T-helper 1 cell treated with Interleukin-12 subunit alpha and Interleukin-12 subunit beta and Interleukin-4 antibody, amounts not matched to agents 30 ng/mL and 1 ng/mL, for 36 hours (primary cell): ENCODE results near the gene FAAP100. TPM values are rescaled to one million over a fixed set of nuclear protein-coding genes. Genes with fewer than 3 reads are reported as not detected.

Experiments
- intact Hi-C: fragments of 100-400 bp; cut with micrococcal nuclease; formaldehyde crosslinking; loops from one replicate; pipeline ENCODE4 v1.15.1; 2024
- total RNA-seq: library from RNA; stranded (reverse); gene quantifications from 2 replicates; pipeline ENCODE4 v1.2.3, GENCODE V29; 2022

Gene FAAP100
- total RNA-seq, 1 donor from 2014 or later: 37.9 TPM

DNA sequence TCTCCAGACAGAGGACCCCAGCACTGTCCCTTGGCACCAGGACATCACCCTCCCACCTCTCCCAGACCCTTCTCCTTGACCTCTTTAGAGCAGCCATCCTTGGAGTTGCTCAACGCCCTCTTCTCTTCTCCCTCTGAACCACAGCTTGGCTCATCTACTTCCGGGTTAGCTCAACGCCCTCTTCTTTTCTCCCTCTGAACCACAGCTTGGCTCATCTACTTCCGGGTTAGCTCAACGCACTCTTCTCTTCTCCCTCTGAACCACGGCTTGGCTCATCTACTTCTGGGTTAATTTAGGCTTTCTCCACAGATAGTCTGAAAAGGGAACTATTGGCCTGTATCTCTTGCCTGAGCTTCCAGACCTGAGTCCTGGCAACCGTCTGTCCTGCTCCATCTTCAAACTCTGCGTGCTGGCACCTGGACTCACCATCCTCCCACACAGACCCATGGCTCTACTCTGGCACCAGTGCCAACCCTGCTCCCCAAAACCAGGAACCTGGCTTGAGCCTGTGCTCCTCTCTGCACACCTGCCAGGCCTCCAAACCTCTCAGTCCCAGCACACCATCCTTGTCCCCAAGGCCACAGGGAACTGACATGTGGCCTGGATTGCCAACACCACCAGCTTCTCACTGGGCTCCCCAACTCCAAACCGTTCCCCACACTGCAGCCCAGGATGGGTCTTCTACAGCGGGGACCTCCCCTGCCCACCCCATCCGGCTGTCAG lies 25.3 kb upstream of the FAAP100 start:
- intact Hi-C loops: no loop called here

DNA sequence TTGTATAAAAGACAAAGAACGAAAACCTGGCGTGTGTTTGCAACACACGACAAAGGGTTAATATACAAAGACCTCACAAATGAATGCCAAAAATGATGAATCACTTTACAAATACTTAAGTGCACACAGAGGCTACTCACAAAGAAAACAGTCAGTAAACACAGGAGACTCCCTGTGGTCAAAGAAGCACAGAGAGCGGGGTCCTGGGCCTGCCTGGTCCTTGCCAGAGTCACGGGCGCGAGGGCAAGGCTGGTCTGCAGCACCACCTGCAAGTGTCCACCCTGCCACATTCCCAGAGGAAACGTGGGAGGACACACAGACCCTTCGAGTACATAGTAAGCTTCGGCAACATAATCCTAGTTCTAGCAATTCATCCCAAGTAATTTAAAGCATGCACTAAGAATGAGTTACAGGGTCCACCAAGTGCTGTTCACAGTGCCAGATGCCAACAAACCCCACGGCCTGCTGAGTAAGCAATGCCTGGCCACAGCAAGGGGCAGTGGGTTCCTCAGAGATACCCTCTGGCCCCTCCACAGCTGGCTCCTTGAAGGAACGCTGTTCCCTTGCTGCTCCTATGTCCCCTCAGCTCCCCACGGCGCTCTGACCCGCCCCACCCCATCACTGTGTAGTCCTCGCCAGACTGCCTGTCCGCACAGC lies 24.6 kb upstream of the FAAP100 start:
- intact Hi-C loops: no loop called here

DNA sequence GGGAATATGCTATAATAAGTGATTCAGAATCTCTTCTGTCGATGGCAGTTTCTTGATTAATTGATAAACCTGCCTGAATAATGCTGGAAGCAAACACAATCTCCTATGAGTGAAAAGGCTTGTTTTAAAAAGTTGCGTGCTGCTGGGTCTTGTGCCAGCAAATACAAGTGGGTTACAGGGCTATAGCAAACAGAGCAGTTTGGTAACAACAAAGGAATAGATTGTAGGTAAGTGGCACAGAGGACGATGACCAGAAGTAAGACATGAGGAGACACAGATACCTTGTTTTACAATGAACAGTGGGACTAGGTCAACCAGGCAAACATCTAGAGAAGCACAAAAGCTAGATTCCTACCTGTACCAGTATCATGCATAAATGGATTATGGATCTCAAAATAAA lies 23.7 kb upstream of the FAAP100 start:
- intact Hi-C loops: no loop called here

DNA sequence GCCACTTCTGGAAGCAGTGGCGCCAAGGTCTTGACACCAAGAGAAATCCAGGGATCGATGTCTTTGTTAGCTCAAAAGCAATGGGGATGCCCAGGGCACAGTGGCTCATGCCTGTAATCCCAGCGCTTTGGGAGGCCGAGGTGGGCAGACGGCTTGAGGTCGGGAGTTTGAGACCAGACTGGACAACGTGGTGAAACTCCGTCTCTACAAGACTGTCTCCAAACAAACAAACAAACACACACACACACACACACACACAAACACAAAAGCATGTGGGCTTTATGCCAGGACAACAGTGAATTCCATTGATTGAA lies 22.4 kb upstream of the FAAP100 start:
- intact Hi-C loops: no loop called here

DNA sequence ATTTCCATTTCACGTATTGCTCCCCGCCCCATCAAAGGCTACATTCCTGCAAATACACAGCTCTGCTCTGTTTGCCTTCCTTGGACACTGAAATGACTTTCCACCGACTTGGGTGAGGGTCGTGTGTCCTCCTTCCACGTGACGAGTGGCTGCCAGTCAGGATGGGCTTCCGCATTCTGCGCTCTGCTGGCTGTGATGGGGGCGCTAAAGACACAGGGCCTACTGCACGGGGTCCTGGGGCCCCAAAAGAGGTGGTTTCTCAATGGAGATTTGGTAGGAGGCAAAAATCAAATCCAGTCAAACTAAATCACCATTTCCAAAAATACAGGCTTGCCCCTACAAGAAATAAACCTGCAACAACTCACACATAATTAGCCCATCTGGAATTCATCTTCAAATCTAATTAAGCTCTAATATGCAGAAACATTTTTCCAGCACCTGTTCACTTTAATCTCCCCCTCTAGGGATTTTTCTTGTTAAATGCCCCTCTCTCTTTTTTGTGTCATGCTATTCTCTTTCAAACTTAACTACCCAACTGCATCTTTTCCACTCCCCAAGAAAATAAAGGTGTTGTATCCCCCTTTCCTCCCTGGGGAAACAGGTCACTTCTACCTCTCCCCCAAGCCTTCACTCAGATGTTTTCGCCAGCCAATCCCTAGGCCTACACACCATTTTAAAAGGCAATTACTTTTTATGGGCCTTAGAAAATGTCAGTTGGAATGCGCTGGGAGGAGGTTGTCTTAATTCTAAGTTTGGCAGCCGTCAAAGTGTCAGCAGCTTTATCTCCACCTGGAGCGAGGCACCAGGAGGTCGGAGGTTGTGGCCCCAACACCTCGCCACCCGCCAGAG lies 21.9 kb upstream of the FAAP100 start:
- intact Hi-C loops: no loop called here

DNA sequence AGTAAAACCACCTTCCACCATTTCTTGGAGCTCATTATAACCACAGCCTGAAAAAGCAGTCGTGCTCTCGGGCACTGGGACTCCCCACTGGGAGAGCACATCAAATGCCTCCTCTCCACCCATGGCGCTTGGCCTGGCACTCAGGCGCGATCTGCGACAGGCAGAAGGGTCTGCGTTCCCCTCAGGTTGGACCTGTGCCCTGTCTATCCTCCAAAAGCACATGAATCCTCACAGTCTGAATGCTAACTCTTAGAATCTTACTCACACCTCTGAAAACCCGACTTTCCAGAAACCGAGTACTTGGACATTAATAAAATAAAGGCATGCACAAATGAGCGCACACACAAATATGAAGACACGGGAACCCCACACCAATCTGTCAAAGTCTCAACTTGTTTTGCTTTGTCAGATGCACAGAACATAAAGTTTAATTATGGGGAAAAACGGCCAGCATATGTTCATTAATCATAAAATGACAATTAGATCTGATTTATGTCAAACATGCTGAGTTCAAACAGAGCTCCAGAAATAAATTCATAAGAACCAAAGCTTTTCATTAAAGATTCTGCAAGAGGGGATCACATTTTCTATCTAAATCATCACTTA lies 20.5 kb upstream of the FAAP100 start:
- intact Hi-C loops: no loop called here

DNA sequence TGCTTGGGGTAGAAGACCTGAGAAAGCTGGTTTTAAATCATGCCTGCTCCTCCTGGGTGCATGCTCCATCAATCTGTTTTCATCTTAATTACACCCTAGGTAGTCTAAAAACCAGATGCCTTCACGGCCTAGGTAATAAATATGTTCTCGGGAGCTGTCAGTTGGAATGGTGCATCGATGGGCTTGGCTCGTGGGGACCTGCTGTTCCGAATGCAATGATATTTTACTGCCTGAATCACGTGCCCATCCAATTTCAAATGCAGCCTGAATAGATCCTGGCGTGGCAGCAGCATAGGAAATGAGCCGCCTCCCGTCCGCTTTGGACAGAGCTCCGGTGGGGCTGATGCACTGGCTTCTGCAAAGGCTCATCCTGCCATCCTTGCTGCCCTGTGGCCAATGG lies 18.8 kb upstream of the FAAP100 start:
- intact Hi-C loops: no loop called here

DNA sequence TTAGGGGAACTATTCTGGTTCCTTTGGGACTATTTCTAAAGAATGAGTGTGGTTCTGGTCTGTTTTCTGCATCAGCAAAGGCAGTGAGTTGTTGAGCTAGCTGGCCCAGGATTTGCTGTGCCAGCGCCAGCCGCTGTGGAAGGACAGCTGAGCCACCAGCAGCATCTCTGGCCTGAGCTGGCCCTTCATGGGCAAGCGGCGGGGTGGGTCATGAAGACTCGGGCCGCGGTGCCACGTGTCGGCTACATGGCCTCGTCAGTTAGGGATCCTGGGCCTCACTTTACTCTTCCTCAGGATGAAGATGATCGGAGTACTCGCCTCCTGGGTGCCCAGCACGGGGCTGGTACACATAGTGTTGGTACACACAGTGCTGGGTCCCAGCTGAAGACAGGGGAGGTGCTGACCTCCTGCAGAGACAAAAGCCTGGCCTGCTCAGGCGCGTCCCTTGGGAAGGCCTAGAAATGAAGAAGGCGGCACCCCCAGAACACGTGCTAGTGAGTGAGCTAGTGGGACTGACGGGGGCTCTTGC lies 17.9 kb upstream of the FAAP100 start:
- intact Hi-C loops: no loop called here

DNA sequence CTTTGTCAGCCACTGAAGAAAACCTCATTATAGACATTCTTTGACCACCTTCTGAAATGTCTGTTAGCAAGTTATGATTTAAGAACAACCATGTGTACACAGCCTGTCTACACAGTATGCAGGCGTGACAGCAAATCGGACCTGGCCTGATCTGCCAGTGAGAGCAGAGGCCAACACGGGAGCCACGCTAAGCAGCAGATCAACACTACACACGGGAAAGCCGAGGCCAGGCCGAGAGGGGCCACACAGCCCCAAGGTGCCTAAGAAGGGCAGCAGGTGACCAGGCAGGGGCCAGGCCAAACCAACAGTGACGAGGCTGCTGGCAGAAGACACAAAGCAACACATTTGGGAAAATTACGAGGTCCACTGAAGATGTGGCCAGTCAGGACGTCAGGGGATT lies 16.3 kb upstream of the FAAP100 start:
- intact Hi-C loops: no loop called here

DNA sequence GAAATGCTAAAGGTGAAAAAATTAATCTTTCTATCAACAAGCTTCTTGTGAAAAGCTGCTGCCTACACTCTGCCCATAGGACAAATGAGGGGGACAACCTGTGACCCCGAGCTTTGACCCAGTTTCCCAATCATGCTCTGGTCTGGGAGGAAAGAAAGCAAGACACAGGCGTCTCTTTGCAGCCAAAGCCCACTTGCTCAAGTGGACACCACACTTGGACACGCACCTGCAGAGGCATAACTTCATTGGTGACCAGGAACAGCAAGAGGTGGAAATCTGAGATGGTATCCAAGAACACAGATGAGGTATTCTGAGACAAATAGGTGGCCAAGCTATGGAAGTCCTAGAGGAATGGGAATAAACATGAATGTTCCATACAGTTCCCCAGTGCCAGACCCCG lies 15.0 kb upstream of the FAAP100 start:
- intact Hi-C loops: no loop called here

DNA sequence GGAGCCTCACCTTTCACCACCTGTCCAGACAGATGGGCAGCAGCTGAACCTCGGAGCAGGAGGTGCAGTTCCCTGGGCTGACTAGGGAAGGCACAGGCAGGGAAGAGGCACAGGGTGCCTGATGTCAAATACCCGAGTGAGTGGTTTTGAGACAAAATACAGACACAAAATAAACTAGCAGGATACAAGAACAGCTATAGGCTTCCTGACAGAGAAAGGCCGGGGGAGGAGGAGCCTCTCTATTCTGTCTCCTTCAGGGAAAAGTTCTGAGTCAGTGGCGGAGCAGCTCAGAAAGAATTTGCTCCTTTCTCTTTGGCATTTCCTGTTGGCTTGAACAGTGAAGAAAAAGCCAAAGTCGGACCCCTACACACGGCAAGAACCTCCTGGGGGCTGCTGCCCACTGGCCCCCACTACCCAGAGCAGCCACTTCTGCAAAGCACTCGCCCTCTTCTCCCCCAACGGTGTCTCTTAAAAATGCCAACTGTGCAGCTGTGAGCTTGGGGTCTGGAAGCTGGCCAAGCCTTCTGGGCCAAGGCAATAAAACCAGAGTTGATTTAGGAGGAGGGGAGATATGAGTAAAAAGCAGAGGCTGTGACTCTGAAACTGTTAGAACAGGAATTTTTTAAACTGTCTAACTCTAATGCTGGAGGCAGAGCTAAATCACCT lies 14.4 kb upstream of the FAAP100 start:
- intact Hi-C loops: no loop called here

DNA sequence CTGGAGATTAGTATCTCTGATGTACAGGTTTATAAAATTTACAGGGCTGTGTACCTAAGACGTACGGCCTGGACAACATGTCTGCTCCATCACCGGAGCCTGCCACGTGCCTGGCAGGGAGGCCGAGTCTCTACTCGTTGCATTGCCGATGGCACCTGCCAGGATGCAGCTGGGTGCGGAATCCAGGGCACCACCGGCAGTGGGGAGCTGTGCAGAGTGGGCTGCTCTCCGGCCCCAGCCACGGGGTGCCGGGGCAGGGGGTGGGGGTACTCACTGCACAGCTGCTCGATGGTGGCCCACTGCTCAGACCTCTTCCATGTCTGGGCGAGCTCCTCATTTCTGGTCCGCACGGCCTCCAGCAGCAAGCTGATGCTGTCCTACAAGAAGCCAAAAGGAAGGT lies 13.1 kb upstream of the FAAP100 start:
- intact Hi-C loops: no loop called here

DNA sequence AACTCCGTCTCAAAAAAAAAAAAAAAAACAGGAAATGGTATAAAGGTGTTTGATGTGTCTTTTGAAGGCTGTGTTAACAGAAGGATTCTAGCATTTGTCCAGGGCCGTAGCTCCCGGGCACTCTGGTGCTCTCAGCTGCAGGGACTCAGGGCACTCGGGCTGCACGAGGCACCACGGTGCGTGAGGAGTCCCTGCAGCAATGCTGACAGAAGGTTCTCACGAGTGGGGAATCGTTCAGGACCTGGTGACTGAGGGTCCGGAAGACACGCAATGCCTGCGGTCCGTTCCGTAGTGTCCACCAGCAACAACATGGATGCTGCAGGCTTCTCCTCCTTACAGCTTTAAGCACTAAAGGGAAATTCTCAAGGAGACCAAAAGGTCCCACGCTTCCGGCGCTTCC lies 12.6 kb upstream of the FAAP100 start:
- intact Hi-C loops: no loop called here

DNA sequence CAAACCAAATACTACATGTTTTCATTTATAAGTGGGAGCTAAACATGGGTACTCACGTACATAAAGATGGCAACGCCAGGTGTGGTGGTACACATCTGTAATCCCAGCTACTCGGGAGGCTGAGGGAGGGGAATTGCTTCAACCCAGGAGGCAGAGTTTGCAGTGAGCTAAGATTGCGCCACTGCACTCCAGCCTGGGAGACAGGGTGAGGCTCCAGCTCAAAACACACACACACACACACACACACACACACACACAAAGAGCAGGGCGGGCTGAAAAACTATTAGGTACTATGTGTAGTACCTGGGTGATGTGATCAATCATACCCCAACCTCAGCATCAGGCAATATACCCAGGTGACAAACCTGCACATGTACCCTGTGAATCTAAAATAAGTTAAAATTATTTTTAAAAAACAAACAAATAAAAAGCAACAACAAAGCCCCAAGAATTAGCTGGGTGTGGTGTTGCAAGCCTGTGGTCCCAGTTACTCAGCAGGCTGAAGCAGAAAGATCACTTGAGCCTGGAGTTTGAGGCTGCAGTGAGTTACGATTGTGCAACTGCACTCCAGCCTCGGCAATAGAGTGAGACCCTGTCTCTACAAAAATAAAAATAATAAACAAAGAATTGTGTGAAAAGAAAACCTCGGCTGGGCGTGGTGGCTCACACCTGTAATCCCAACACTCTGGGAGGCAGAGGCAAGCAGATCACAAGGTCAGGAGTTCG lies 11.9 kb upstream of the FAAP100 start:
- intact Hi-C loops: no loop called here

DNA sequence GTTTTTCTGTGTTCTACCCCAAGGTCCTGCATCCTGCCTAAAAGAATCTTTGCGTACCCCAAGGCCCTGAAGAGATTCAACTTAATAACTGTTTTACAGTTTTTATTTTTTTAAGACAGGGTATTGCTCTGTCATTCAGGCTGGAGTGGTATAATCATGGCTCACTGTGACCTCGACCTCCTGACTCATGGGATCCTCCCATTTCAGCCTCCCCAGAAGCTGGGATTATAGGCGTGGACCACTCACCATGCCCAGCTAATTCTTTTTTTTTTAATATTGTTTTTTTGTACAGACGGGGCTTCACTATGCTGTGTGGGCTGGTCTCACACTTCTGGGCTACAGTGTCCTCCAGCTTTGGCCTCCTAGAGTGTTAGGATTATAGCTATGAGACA lies 9.3 kb upstream of the FAAP100 start:
- intact Hi-C loops: no loop called here

DNA sequence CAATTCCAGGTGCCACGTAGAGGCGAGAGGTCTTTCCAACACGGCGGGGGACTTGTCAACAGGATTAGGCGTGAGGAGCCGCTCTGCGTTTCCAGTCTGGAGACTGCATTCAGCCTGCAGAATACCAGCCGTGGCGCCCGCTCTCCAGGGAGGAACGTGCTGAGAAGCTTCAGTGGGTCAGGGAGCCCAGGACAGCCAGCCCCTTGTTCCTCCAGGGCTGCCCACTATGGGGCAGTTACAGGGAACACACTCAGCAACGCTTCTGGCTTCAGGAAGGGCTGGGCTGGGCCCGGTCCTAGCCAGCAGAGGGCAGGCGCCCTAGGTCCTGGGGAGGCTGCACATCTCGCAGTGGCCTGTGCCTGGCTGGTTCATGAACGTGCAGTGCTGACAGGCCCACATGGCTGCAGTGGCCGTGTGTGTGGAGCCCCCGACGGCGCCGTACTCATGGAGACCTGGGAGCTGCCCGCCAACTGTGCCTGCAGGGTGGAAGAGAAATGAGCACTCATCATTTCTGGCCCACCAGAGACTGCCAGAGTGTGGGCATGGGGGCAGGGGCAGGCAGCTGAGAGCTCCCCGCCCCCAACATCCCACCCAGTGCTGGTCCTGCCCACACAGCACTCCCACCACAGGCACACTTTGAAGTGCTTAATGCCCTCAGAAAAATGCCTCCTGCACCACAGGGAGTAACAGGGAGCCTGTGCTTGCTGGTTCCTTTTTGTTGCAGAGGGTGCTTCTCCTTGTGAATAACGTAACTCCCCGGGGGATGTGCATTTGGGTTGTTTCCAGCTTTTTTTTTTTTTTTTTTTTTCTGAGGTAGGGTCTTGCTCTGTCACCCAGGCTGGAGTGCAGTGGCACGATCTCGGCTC lies 7.0 kb upstream of the FAAP100 start:
- intact Hi-C loops: loop anchor here (10.0 kb wide), 1 partner anchor 306 kb away; the partner anchor contains the start of gene P4HB

DNA sequence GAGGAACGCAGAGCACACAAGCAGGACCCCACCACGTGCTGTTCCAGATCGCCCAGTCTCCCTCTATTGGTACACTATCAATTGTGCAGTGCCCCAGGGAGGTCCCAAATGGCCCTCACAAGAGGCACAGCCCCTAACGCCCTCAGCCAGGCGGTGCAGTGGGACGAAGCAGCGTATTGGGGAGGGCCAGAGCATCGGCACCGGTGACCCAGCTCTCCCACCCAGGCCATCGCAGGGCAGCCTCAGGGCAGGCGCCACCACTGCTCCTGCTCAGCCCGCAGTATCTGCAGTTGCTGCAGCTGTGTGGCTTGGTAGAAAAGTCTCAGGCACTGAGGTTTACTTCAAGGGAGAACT lies 5.9 kb upstream of the FAAP100 start:
- intact Hi-C loops: loop anchor here (10.0 kb wide), 1 partner anchor 307 kb away; the partner anchor contains the start of gene P4HB

DNA sequence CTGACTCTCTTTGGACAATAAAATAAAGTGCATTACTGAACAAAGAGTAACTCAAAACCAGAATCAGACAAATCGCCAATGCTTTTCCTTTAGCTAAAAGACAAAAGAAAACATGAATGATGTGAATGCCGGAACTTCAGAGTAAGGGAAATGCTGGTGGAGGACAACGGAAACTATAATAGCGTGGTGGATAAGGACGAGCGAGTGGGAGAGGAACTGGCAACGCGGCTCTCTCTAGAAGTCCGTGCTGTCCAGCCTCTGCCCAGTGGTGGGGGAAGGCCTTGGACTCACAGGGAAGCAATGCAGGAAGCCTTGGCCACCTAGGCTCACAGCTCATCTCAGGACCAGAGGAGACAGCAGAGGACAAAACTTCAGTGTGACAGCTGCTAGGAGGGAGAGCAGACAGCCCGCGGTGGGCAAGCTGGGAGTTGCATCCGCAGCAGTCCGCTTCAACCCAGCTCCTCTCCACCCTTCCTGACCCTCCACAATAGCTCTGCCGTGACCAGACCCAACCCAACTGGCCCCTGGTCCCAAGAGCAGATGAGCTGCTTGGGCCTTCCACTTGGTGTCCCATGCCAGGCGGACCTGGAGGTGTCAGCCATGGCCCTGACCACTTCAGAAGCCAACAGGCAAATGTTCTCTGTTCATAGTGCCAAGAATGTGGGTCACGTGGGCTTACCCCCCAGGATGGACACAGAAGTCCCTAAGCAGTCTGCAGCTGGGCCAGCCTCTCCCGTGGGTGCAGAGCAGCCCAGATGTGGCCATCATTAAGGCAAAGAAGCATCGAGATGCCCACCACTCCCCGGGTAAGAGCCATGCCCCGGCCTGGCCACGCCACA lies 5.3 kb upstream of the FAAP100 start:
- intact Hi-C loops: loop anchor here (10.0 kb wide), 1 partner anchor 307 kb away; the partner anchor contains the start of gene P4HB
